ENCODE results near the gene PHYKPL. TPM values are rescaled to one million over a fixed set of nuclear protein-coding genes. Genes with fewer than 3 reads are reported as not detected.
A peak's percentile ranks its signal among the peaks of the same experiment; 100 is the strongest.

Gene PHYKPL
- total and polyA plus RNA-seq, 2 donors (not counting 3 experiments of a cell fraction or from before 2014, with no cell fraction given) = 71.7 to 81.7 TPM

- no peak for TF ChIP-seq FOS (IDR thresholded peaks at IDR 0.05; ENCODE audit: borderline replicate concordance, insufficient read depth, low read length)
- no peak for TF ChIP-seq JUN (IDR thresholded peaks at IDR 0.05; ENCODE audit: borderline replicate concordance, insufficient read depth, insufficient read length, low read depth)
- peak; percentile 37 for TF ChIP-seq POLR2AphosphoS5 (IDR thresholded peaks at IDR 0.05; ENCODE audit: insufficient read depth, low read depth, low read length)
- peak; percentile 13 for TF ChIP-seq POLR2A (IDR thresholded peaks at IDR 0.05; ENCODE audit: low read depth, low read length)
- H3K79me2 ChIP-seq (ENCODE audit: control insufficient read depth, insufficient read depth, low read length) = peaks cover 22% of the 10 kb centered on the region
- ChIA-PET POLR2A (interaction anchor here (3.0 kb wide), 1 partner anchor 8 kb away, joined by 13 read pairs; the partner anchor contains the start of gene HNRNPAB), CTCF (no interaction called here)
- no peak overlapping the region for H3K9ac ChIP-seq (replicated peaks; ENCODE audit: extremely low read depth, insufficient read depth, low read length)
- H3K27ac ChIP-seq (ENCODE audit: insufficient read depth, low read depth, low read length) = no peak overlapping the region
- H3K27me3 ChIP-seq (ENCODE audit: control insufficient read depth in 2 of 2, insufficient read depth in 2 of 2, low read length in 2 of 2) = no peaks in the 10 kb centered on the region
- DNase-seq (ENCODE audit: low read depth, low spot score) = no peak
- H4K20me1 ChIP-seq (replicated peaks; ENCODE audit: control insufficient read depth, extremely low read depth, insufficient read depth, low read length) = peaks cover 4% of the 10 kb centered on the region
- no peaks in the 10 kb centered on the region for H3K9me1 ChIP-seq (replicated peaks; ENCODE audit: control insufficient read depth, extremely low read depth, insufficient read depth, low read length)
- H3K9me3 ChIP-seq (replicated peaks; ENCODE audit: control insufficient read depth, insufficient read depth, low read length) = no peaks in the 10 kb centered on the region
- BruUV-seq (replicated peaks) = no TSS peak
- no peak for FAIRE-seq
- no peak overlapping the region for H3K4me2 ChIP-seq (ENCODE audit: insufficient read depth, low read length)
- H3K4me3 ChIP-seq (replicated peaks in 1 of 3; ENCODE audit: insufficient read depth in 1 of 3, low read depth in 1 of 3, low read length in 3 of 3) = no peak overlapping the region
- intact Hi-C loops (cut with micrococcal nuclease) (no loop called here), dilution Hi-C loops (cut with MboI; ENCODE audit: extremely low pct_ligation_motif_present, low sequenced_read_pairs) (no loop called here)
- H3K4me1 ChIP-seq (ENCODE audit: control insufficient read depth, extremely low read depth, insufficient read depth, low read length) = peaks cover 3% of the 10 kb centered on the region
- no peak overlapping the region for H2AFZ ChIP-seq (ENCODE audit: low read depth, low read length)
- H3K36me3 ChIP-seq (ENCODE audit: control insufficient read depth in 2 of 2, extremely low read depth in 1 of 2, insufficient read depth in 2 of 2, low read length in 2 of 2) = peaks cover 36 to 69% of the 10 kb centered on the region in 2 experiments
These were observed 20.2 kb downstream of the PHYKPL start for GRCh38 chr5:178212241-178213002.

DNA sequence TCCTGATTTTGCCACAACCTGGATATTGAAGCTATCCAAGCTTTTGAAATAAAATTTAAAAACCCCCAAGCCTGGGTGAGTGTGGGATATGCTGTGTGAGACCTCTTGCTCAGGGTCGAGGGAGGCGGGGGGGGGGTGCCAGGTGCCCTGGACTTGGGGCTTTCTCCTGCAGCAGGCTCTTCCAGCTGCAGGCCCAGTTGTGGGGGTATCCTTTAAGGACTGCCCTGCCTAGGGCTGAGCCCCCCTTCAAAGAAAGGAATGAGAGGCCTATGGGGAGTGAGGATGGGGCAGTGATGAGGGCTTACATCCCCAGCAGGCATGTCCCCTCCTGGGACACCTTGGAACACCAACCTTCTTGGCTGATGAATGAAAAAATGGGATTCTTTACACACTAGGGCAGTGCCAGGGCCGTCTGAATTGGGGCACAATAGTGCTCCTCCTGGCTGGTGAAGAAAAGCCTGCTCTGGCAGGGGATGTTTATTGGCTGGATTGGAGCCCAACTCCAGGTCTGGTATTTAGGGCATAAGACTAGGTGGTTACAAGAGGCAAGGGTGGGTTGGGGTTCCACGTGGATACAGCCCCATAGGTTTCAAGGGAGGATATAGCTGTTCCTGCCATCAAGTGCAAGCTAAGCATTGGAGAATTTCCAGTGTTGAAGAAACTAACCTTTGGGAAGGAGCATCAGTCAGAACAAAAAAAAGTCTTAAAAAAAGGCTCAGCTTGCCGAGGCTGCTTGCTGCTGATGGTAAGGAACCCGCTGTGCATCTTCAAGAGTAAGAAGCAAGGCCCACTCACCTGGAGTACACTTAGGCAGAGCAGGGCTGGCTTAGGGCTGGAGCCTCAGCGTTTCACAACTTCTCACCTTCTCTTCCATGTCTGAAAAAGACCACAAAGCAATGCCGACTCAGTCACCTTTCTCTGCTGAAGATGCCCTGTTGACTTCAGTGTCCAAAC is 21.2 kb downstream of the PHYKPL start:
- dilution Hi-C loops (cut with MboI; ENCODE audit: extremely low pct_ligation_motif_present, low sequenced_read_pairs) (no loop called here), intact Hi-C loops (cut with micrococcal nuclease) (no loop called here)
- no TSS peak for BruUV-seq (replicated peaks)
- H3K79me2 ChIP-seq (ENCODE audit: control insufficient read depth, insufficient read depth, low read length) = peaks cover 32% of the 10 kb centered on the region
- no peak overlapping the region for H3K27ac ChIP-seq (ENCODE audit: insufficient read depth, low read depth, low read length)
- no peak overlapping the region for H3K9ac ChIP-seq (replicated peaks; ENCODE audit: extremely low read depth, insufficient read depth, low read length)
- peak; percentile 40 for TF ChIP-seq POLR2A (IDR thresholded peaks at IDR 0.05; ENCODE audit: low read depth, low read length)
- no peak for TF ChIP-seq GATA2 (IDR thresholded peaks at IDR 0.05; ENCODE audit: insufficient read depth, insufficient read length, low read depth, low read length)
- no peak overlapping the region for H3K4me3 ChIP-seq (replicated peaks in 1 of 3; ENCODE audit: insufficient read depth in 1 of 3, low read depth in 1 of 3, low read length in 3 of 3)
- peaks cover 4% of the 10 kb centered on the region for H4K20me1 ChIP-seq (replicated peaks; ENCODE audit: control insufficient read depth, extremely low read depth, insufficient read depth, low read length)
- no peak overlapping the region for H3K4me2 ChIP-seq (ENCODE audit: insufficient read depth, low read length)
- H3K27me3 ChIP-seq (ENCODE audit: control insufficient read depth in 2 of 2, insufficient read depth in 2 of 2, low read length in 2 of 2) = no peaks in the 10 kb centered on the region
- DNase-seq (ENCODE audit: low read depth, low spot score) (no peak), FAIRE-seq (no peak)
- CTCF ChIA-PET = no interaction called here
- POLR2A ChIA-PET = no interaction called here
- no peaks in the 10 kb centered on the region for H3K9me3 ChIP-seq (replicated peaks; ENCODE audit: control insufficient read depth, insufficient read depth, low read length)
- H3K4me1 ChIP-seq (ENCODE audit: control insufficient read depth, extremely low read depth, insufficient read depth, low read length) = peaks cover 13% of the 10 kb centered on the region
- no peak overlapping the region for H2AFZ ChIP-seq (ENCODE audit: low read depth, low read length)
- no peaks in the 10 kb centered on the region for H3K9me1 ChIP-seq (replicated peaks; ENCODE audit: control insufficient read depth, extremely low read depth, insufficient read depth, low read length)
- H3K36me3 ChIP-seq (ENCODE audit: control insufficient read depth in 2 of 2, extremely low read depth in 1 of 2, insufficient read depth in 2 of 2, low read length in 2 of 2) = peaks cover 41 to 74% of the 10 kb centered on the region in 2 experiments
